A549 (cell line): ENCODE measurements around the gene TBL1X. TPM values are rescaled to one million over a fixed set of nuclear protein-coding genes. Genes with fewer than 3 reads are reported as not detected.

ENCODE experiments used
- ATAC-seq, 2 experiments: fragments of 200-7000 bp in 1 of 2; fragments of >200 bp in 1 of 2; cut with Nextera tagmentation in 1 of 2; cut with Tn5 transposase in 1 of 2; 3 replicates each; pipeline versions ENCODE4 v1.8.0 to v1.9.1; 2018 to 2020; ENCODE audit warnings: mild to moderate bottlenecking in 1 of 2, moderate library complexity in 1 of 2
- CTCF ChIA-PET: fragments of 300-600 bp; sonication (Branson Sonifier 250); formaldehyde crosslinking; extraction: SDS; loops from one replicate; lab custom pipeline; 2021; ENCODE audit warnings: antibody characterized with exemption, inconsistent platforms; lab: Yijun Ruan, JAX
- POLR2A ChIA-PET: fragments of 350-600 bp; formaldehyde crosslinking; extraction: SDS; loops from one replicate; lab custom pipeline; 2021; ENCODE audit warnings: antibody characterized with exemption, inconsistent platforms; lab: Yijun Ruan, JAX
- DNase-seq, 2 experiments: peaks; one replicate each; pipeline versions ENCODE4 v3.0.0 to v3.0.0-alpha.2; 2011 to 2016; ENCODE audit warnings: low read depth in 1 of 2, low spot score in 1 of 2
- FAIRE-seq: peaks from 2 replicates; lab custom pipeline; 2011; peaks lifted over from hg19 to GRCh38; lab: Jason Lieb, UNC
- H3K27ac ChIP-seq, 2 experiments: fragments of >200 bp; sonication (Bioruptor Twin); formaldehyde crosslinking; 3 replicates each; pipeline ENCODE4 v1.5.1; 2016 to 2017
- H3K4me1 ChIP-seq: fragments of >200 bp; sonication (Bioruptor Twin); formaldehyde crosslinking; 3 replicates; pipeline ENCODE4 v1.6.1; 2016
- H3K4me2 ChIP-seq: fragments of >200 bp; sonication (Bioruptor Twin); formaldehyde crosslinking; 3 replicates; pipeline ENCODE4 v1.6.1; 2016
- H3K4me3 ChIP-seq: fragments of >200 bp; sonication (Bioruptor Twin); formaldehyde crosslinking; 3 replicates; pipeline ENCODE4 v1.5.1; 2016
- H3K9me3 ChIP-seq: fragments of >200 bp; sonication (Bioruptor Twin); formaldehyde crosslinking; 3 replicates; pipeline ENCODE4 v1.6.1; 2016
- BHLHE40 ChIP-seq: IDR thresholded peaks from 2 replicates; pipeline ENCODE4 v1.6.1; 2012; ENCODE audit warnings: low read depth, low read length, inconsistent platforms
- CEBPB ChIP-seq, 2 experiments: fragments of >200 bp in 1 of 2; sonication (Bioruptor Twin) in 1 of 2; formaldehyde crosslinking in 1 of 2; IDR thresholded peaks; 2 replicates each; pipeline ENCODE4 v1.6.1; 2012 to 2016
- CHD2 ChIP-seq: fragments of 150-350 bp; IDR thresholded peaks from 2 replicates; pipeline ENCODE4 v1.6.1; 2014; ENCODE audit warnings: low read length; ENCODE audit not compliant: partially characterized antibody
- EHF ChIP-seq: fragments of 250-450 bp; sonication (Bioruptor Pico); IDR thresholded peaks from 2 replicates; pipeline ENCODE4 v1.5.0; 2020; ENCODE audit warnings: mild to moderate bottlenecking
- FOXS1 ChIP-seq: fragments of 250-450 bp; sonication (Bioruptor Pico); IDR thresholded peaks from 2 replicates; pipeline ENCODE4 v1.5.0; 2020; ENCODE audit warnings: mild to moderate bottlenecking, moderate library complexity
- GATA3 ChIP-seq: IDR thresholded peaks from 2 replicates; pipeline ENCODE4 v1.6.1; 2012; ENCODE audit warnings: borderline replicate concordance
- HOXB13 ChIP-seq: fragments of 250-450 bp; sonication (Bioruptor Pico); IDR thresholded peaks from 2 replicates; pipeline ENCODE4 v1.5.0; 2020; ENCODE audit warnings: low read depth, mild to moderate bottlenecking, moderate library complexity
- JUNB ChIP-seq: fragments of >200 bp; sonication (Bioruptor Twin); formaldehyde crosslinking; IDR thresholded peaks from 2 replicates; pipeline ENCODE4 v1.6.1; 2016
- KDM5A ChIP-seq: fragments of 200-600 bp; sonication (generic); IDR thresholded peaks from 2 replicates; pipeline ENCODE4 v1.6.1; 2016; ENCODE audit warnings: antibody characterized with exemption, mild to moderate bottlenecking
- MAFK ChIP-seq: fragments of 450-650 bp; IDR thresholded peaks from 2 replicates; pipeline ENCODE4 v1.6.1; 2014; ENCODE audit not compliant: partially characterized antibody
- RARB ChIP-seq: fragments of 250-450 bp; sonication (Bioruptor Pico); IDR thresholded peaks from 2 replicates; pipeline ENCODE4 v1.8.0; 2021; ENCODE audit warnings: mild to moderate bottlenecking, moderate library complexity
- SMC3 ChIP-seq: fragments of >200 bp; sonication (Bioruptor Twin); formaldehyde crosslinking; IDR thresholded peaks from 3 replicates; pipeline ENCODE4 v1.6.1; 2018; ENCODE audit warnings: inconsistent platforms
- SREBF2 ChIP-seq: fragments of 450-650 bp; IDR thresholded peaks from 2 replicates; pipeline ENCODE4 v1.6.1; 2014; ENCODE audit warnings: mild to moderate bottlenecking, moderate library complexity
- TFCP2L1 ChIP-seq: fragments of 250-450 bp; sonication (Bioruptor Pico); IDR thresholded peaks from 2 replicates; pipeline ENCODE4 v1.5.0; 2021; ENCODE audit warnings: mild to moderate bottlenecking
- TP53 ChIP-seq: fragments of 250-450 bp; sonication (Bioruptor Pico); IDR thresholded peaks from 2 replicates; pipeline ENCODE4 v1.5.0; 2021; ENCODE audit warnings: mild to moderate bottlenecking, moderate library complexity
- WGBS: methylation state at CpG from one replicate; pipeline ENCODE4 v1.1.6; 2017; ENCODE audit errors: missing lambda C conversion rate; 5-methylcytosine and 5-hydroxymethylcytosine counted together
- polyA plus RNA-seq, 4 experiments: library from polyadenylated mRNA; depleted of rRNA in 3 of 4; stranded (reverse); fragments of >200 nt; fragmentation: RNase III in 1 of 4; extraction: RNeasy Plus Mini Kit Qiagen cat#74134 plus additional on column Dnase treatment in 1 of 4; gene quantifications; 2 replicates in 3 of 4; 3 replicates in 1 of 4; pipeline ENCODE4 v1.2.3, GENCODE V29; 2011 to 2017
- TF ChIP-seq, protein P1 (sequence below): IDR thresholded peaks from 2 replicates; pipeline ENCODE4 v1.6.1; 2012
- TF ChIP-seq, protein P2 (sequence below): IDR thresholded peaks from 2 replicates; pipeline ENCODE4 v1.6.1; 2012; ENCODE audit warnings: low read depth, borderline replicate concordance
- TF ChIP-seq, protein P3 (sequence below): IDR thresholded peaks from 2 replicates; pipeline ENCODE4 v1.6.1; 2012
- TF ChIP-seq, protein P4 (sequence below): fragments of 250-450 bp; sonication (Bioruptor Pico); IDR thresholded peaks from 2 replicates; pipeline ENCODE4 v1.5.0; 2020; ENCODE audit warnings: low read depth, mild to moderate bottlenecking, moderate library complexity
- TF ChIP-seq, protein P5 (sequence below): fragments of >200 bp; sonication (Bioruptor Twin); formaldehyde crosslinking; IDR thresholded peaks from 3 replicates; pipeline ENCODE4 v1.5.1; 2016

Gene TBL1X
- polyA plus RNA-seq, 2 of the 4 experiments (the other 2 are of a cell fraction): 14.6 to 18.0 TPM

DNA sequence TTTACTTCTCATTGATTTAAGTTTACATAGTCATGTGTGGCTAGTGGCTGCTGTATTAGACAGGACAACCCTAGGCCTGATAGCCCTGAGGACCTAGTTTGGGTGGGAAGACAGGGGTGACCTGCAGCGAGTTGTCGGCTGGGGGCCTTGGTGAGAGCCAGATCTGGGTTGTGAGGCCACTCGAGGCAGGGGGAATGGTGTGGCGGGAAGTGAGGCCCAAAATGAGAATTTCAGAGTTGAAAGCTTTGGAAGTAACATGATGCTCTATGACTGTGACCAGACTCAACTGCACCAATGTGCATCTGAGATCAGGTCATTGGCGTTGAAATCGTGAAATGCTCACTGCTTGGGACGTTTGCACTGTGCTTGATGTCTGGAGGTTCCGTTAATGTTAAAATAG, 72.9 kb downstream of the TBL1X start:
- FAIRE-seq (no peak), ATAC-seq (no peak), DNase-seq (no peak)
- POLR2A ChIA-PET: no interaction called here
- Histone ChIP-seq H3K4me1 (no peaks in the 10 kb centered on the region; the same call in 2 of the 3 replicates), H3K9me3 (no peaks in the 10 kb centered on the region), H3K4me3 (no peak overlapping the region), H3K4me2 (no peak overlapping the region), H3K27ac (no peak overlapping the region)
- WGBS: 98% methylated on average over 8 of the region's 8 CpGs
- CTCF ChIA-PET: no interaction called here
- TF ChIP-seq SMC3 (no peak), TP53 (CRISPR knock-in tag) (no peak), CEBPB (IDR thresholded peaks at IDR 0.05) (no peak), RARB (CRISPR knock-in tag) (no peak), JUNB (no peak)
- TF ChIP-seq, protein P1, sequence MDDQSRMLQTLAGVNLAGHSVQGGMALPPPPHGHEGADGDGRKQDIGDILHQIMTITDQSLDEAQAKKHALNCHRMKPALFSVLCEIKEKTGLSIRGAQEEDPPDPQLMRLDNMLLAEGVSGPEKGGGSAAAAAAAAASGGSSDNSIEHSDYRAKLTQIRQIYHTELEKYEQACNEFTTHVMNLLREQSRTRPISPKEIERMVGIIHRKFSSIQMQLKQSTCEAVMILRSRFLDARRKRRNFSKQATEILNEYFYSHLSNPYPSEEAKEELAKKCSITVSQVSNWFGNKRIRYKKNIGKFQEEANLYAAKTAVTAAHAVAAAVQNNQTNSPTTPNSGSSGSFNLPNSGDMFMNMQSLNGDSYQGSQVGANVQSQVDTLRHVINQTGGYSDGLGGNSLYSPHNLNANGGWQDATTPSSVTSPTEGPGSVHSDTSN: no peak
- TF ChIP-seq, protein P2, sequence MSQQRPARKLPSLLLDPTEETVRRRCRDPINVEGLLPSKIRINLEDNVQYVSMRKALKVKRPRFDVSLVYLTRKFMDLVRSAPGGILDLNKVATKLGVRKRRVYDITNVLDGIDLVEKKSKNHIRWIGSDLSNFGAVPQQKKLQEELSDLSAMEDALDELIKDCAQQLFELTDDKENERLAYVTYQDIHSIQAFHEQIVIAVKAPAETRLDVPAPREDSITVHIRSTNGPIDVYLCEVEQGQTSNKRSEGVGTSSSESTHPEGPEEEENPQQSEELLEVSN: no peak

DNA sequence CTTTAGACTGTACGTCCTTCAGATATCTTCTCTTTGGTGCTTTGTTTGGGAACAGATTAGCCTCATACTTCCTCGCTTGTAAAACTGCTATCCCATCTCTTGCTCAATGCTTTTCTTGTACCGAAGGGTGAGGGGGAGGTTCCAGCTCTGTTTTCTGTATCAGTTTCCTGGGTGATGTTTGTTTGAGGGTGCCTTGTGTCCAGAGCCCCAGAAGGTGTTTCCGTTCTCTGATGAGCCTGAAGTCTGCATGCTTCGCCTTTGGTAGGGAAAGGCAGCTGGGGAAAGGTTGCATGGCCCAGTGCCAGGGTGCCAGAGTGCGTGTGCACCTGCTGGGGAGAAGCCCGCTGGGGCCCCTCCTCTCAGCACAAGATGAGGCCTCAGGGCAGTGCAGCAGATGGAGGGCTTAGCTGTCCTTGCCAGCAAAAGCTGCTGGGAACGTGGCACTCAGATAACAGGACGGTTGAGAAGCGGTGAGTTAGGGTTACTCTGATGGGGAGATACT, 73.7 kb downstream of the TBL1X start:
- POLR2A ChIA-PET: no interaction called here
- no peak for FAIRE-seq

DNA sequence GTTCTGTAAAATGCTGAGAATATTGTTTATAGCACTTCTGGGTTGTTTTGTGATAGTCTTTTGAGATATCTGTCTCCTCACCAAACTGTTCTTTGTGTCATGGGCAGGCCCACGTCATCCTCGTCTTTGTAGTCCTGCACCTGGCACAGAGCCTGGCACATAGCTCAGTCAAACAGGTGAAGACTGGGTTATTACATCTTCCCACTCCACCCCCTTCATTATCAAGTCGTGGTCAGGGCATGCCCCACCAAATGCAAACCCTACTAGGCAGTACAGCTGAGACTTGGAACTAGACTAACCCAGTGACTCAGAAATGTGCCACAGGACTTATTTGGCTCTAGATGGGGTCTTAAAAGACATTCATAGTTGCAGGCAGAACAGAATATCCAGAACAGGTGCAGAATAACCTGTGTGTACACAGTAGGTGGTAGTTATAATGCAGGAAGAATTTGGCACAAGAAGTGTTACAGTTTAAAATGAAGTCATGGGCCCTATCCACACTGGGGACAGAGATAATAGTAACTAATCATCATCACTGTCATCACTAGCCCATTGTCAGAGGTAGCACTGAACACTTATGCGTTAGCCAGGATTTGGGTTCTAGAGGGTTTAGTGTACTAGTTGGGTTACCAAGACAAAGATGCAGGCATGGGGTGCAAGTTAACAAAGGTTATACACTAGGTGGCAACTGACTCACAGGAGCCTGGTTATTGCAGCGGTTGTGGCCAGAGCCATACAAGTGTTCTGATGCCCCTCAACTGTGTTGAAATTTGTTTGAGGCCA, 74.9 kb downstream of the TBL1X start:
- CTCF ChIA-PET: no interaction called here
- POLR2A ChIA-PET: no interaction called here
- TF ChIP-seq CHD2 (no peak), EHF (no peak), GATA3 (no peak), BHLHE40 (no peak), KDM5A (no peak), SREBF2 (no peak), MAFK (no peak), FOXS1 (no peak), TFCP2L1 (CRISPR knock-in tag) (no peak), HOXB13 (no peak)
- TF ChIP-seq, protein P1: no peak
- TF ChIP-seq, protein P3, sequence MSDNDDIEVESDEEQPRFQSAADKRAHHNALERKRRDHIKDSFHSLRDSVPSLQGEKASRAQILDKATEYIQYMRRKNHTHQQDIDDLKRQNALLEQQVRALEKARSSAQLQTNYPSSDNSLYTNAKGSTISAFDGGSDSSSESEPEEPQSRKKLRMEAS: no peak
- TF ChIP-seq, protein P4, sequence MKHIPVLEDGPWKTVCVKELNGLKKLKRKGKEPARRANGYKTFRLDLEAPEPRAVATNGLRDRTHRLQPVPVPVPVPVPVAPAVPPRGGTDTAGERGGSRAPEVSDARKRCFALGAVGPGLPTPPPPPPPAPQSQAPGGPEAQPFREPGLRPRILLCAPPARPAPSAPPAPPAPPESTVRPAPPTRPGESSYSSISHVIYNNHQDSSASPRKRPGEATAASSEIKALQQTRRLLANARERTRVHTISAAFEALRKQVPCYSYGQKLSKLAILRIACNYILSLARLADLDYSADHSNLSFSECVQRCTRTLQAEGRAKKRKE: no peak
- no peak overlapping the region for H3K4me2 ChIP-seq
- FAIRE-seq: no peak
- no peak for DNase-seq
- no peaks in the 10 kb centered on the region for H3K9me3 ChIP-seq
- 89% methylated on average over 5 of the region's 5 CpGs for WGBS
- no peak overlapping the region for H3K4me3 ChIP-seq
- no peaks in the 10 kb centered on the region; the same call in 2 of the 3 replicates for H3K4me1 ChIP-seq
- no peak overlapping the region for H3K27ac ChIP-seq
- ATAC-seq: no peak

More for the DNA sequence above, 73.7 kb downstream of the TBL1X start:
- CTCF ChIA-PET: no interaction called here
- Histone ChIP-seq H3K4me3 (no peak overlapping the region), H3K27ac (no peak overlapping the region), H3K4me1 (no peaks in the 10 kb centered on the region; the same call in 2 of the 3 replicates), H3K4me2 (no peak overlapping the region), H3K9me3 (no peaks in the 10 kb centered on the region)
- ATAC-seq (no peak), DNase-seq (no peak)
- TF ChIP-seq, protein P5, sequence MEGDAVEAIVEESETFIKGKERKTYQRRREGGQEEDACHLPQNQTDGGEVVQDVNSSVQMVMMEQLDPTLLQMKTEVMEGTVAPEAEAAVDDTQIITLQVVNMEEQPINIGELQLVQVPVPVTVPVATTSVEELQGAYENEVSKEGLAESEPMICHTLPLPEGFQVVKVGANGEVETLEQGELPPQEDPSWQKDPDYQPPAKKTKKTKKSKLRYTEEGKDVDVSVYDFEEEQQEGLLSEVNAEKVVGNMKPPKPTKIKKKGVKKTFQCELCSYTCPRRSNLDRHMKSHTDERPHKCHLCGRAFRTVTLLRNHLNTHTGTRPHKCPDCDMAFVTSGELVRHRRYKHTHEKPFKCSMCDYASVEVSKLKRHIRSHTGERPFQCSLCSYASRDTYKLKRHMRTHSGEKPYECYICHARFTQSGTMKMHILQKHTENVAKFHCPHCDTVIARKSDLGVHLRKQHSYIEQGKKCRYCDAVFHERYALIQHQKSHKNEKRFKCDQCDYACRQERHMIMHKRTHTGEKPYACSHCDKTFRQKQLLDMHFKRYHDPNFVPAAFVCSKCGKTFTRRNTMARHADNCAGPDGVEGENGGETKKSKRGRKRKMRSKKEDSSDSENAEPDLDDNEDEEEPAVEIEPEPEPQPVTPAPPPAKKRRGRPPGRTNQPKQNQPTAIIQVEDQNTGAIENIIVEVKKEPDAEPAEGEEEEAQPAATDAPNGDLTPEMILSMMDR: no peak
- WGBS: 94% methylated on average over 8 of the region's 10 CpGs
